ENCODE measurements around the gene MAP1S. TPM values are rescaled to one million over a fixed set of nuclear protein-coding genes. Genes with fewer than 3 reads are reported as not detected.

The MAP1S gene
- total RNA-seq, 1 donor from 2014 or later: 30.2 TPM

DNA sequence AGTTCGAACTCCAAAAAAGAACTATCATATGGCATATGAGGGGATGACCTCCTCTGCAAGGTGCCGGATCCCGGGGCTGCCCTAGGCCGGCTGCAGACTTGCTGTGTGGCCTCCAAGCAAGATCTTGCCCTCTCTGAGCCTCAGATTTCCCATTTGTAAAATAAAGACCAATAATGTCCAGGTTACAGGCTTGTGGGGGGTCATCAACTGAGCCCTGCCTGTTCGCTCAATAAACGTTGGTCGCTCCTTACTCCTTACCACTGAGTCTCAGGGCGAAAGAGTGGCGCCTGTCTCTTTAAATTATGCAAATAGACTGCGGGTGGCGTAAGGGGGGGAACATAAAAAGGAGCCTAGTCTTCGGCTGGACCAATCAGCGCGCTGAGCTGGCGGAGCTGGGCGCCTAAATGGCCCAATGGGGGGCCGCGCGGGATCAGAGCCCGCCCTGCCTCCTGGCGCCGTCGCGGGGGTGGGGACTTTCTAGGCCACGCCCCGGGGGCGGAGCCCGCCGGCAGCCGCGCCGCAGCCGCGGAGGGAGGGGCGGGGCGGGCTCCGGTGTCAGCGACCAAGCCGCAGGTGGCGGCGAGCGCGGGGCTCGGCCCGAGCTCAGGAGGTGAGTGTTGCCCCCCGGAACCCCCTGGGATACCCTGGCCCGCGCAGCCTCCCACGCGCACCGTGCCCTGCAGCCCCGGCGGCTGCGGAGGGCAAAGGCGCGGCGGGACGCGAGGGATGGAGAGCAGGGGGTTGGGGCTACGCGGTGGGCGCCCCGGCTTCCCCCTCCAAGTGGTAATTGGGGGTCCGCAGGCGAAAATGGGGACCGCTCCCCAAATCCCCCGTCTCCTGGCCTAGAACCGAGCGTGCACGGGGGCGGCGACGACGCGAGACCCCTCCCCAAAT is 28.2 kb downstream of the MAP1S start:
- intact Hi-C loops (cut with DNase I): no loop called here
- H3K27ac ChIP-seq: no peak overlapping the region

DNA sequence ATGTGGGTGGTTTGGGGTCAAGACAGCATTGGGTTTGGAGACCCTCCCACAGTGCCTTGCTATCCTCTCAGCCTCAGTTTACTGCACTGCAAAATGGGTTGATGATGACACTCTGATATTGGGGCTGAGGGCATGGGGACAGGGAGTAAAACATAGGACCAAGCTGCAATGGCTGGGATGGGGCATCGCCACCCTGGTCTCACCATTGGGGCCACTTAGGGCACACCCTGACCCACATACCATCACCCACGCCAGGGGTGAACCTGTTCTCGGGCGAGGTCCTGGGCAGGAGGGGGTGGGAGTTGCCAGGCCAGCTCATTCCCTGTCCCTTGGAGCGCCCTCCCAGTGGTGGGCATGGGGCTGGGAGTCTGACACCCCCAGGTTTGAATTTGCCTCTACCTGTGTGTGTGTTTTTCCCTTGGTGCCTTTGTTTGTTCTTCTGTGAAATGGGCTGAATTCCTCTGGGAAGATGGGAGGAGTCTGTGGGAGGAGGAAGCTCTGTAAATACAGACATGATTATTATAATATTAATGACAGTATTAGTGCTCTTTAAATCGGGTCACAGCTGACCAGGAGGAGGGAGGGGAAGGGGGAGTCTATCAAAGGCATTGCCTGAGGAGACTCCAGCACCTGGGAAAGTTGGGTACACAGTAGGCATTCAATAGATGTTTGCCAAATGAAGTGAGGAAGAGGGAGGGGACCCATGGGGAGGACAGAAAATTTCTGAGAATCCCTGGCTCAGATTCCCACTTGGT is 29.8 kb downstream of the MAP1S start:
- H3K27me3 ChIP-seq: no peaks in the 10 kb centered on the region
- no peaks in the 10 kb centered on the region for H3K36me3 ChIP-seq
- H3K9me3 ChIP-seq: no peaks in the 10 kb centered on the region
- peaks cover 4% of the 10 kb centered on the region for H3K4me1 ChIP-seq
- intact Hi-C loops (cut with DNase I): no loop called here
- no peak overlapping the region for H3K4me3 ChIP-seq
- no peak overlapping the region for H3K27ac ChIP-seq
- TF ChIP-seq POLR2AphosphoS5 (IDR thresholded peaks at IDR 0.05; ENCODE audit: insufficient read depth in 1 of 2, low read depth in 1 of 2) (no peak), POLR2A (IDR thresholded peaks at IDR 0.05) (no peak)
- TF ChIP-seq, protein P1, sequence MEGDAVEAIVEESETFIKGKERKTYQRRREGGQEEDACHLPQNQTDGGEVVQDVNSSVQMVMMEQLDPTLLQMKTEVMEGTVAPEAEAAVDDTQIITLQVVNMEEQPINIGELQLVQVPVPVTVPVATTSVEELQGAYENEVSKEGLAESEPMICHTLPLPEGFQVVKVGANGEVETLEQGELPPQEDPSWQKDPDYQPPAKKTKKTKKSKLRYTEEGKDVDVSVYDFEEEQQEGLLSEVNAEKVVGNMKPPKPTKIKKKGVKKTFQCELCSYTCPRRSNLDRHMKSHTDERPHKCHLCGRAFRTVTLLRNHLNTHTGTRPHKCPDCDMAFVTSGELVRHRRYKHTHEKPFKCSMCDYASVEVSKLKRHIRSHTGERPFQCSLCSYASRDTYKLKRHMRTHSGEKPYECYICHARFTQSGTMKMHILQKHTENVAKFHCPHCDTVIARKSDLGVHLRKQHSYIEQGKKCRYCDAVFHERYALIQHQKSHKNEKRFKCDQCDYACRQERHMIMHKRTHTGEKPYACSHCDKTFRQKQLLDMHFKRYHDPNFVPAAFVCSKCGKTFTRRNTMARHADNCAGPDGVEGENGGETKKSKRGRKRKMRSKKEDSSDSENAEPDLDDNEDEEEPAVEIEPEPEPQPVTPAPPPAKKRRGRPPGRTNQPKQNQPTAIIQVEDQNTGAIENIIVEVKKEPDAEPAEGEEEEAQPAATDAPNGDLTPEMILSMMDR (IDR thresholded peaks at IDR 0.05): no peak
- DNase-seq (ENCODE audit: extremely low spot score in 2 of 2): no peak

More for the DNA sequence above, 28.2 kb downstream of the MAP1S start:
- H3K27me3 ChIP-seq: no peaks in the 10 kb centered on the region
- DNase-seq (ENCODE audit: extremely low spot score in 2 of 2): no peak
- H3K9me3 ChIP-seq: no peaks in the 10 kb centered on the region
- TF ChIP-seq POLR2AphosphoS5 (IDR thresholded peaks at IDR 0.05; ENCODE audit: insufficient read depth in 1 of 2, low read depth in 1 of 2) (no peak), POLR2A (IDR thresholded peaks at IDR 0.05) (no peak)
- TF ChIP-seq, protein P1 (IDR thresholded peaks at IDR 0.05): no peak
- peak overlapping the region; percentile 37 to 43 for H3K4me3 ChIP-seq
- H3K36me3 ChIP-seq: no peaks in the 10 kb centered on the region
- peaks cover 4% of the 10 kb centered on the region for H3K4me1 ChIP-seq

DNA sequence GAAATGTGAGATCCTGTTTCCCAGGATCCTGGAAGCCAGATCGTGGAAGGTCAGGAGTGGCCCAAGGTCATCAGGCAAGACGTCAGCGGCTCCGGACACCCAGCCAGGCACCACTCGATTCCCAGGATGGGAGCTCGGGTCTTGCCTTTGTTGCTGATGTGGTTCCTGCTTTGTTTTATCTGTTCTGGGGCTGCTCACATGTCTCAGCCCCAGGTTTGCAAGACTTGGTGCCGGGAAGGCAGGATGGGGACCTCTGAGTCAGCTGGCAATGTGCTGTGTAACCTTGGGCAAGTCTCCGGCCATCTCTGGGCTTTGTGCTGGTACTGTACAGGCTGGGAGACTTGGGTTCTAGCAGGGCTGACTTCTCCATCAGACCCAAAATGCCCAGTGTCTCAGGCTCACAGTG is 30.6 kb downstream of the MAP1S start:
- Histone ChIP-seq H3K27ac (no peak overlapping the region), H3K27me3 (no peaks in the 10 kb centered on the region), H3K4me1 (peaks cover 4% of the 10 kb centered on the region), H3K4me3 (no peak overlapping the region), H3K9me3 (no peaks in the 10 kb centered on the region), H3K36me3 (no peaks in the 10 kb centered on the region)
- no peak for DNase-seq (ENCODE audit: extremely low spot score in 2 of 2)
- intact Hi-C loops (cut with DNase I): no loop called here
- no peak for TF ChIP-seq POLR2A (IDR thresholded peaks at IDR 0.05)
- TF ChIP-seq, protein P1 (IDR thresholded peaks at IDR 0.05): no peak
- TF ChIP-seq POLR2AphosphoS5 (IDR thresholded peaks at IDR 0.05; ENCODE audit: insufficient read depth in 1 of 2, low read depth in 1 of 2): no peak

DNA sequence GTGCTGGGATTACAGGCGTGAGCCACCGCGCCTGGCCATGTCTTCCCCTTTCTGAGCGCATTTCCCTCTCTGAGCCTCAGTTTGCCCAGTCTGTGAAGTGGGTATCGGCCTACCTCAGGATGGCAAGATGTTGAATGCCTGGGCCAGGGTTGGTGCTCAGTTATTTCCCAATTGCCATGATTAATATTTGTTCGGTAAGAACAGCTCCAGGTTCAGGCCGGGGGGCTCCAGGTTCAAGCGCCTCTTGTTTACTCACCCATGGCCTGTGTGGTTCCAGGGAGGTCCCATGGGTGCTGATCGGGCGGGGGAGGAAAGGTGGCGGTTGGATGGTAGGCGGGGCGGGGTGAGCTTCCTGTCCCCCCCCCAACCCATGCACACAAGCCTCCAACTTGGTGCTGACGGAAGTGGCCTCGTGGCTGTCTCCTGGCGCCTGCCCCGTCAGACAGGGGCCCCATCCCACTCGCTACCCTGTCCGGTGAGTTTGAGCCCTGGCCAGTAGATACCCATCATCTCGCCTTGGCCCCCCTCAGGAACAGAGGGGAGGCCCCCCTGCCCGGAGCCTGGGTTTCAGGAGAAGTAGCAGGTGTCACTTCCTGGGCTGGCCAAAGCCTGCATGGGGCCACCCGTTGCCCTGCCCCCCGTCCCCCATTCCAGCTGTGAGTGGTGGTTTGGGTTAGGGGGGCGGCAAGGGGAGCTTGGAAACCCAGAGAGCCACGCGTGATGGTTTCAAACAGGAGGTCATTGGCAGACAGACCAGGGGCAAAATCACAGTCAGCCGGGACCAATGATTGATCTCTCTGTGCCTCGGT is 32.0 kb downstream of the MAP1S start, which contains the start of gene FCHO1:
TSS of gene FCHO1 (plus strand) at position 375 of the 809 bp plus-strand sequence. CDS start 3,688 bp downstream, outside the sequence.
- H3K9me3 ChIP-seq: no peaks in the 10 kb centered on the region
- intact Hi-C loops (cut with DNase I): no loop called here
- peaks cover 4% of the 10 kb centered on the region for H3K4me1 ChIP-seq
- H3K27me3 ChIP-seq: no peaks in the 10 kb centered on the region
- TF ChIP-seq, protein P1 (IDR thresholded peaks at IDR 0.05): no peak
- TF ChIP-seq POLR2AphosphoS5 (IDR thresholded peaks at IDR 0.05; ENCODE audit: insufficient read depth in 1 of 2, low read depth in 1 of 2): peak in 1 of 2 donors; percentile 20
- no peak for DNase-seq (ENCODE audit: extremely low spot score in 2 of 2)
- peak within 1 kb of the TSS in 1 of 2 donors; percentile 20 for H3K4me3 ChIP-seq
- H3K27ac ChIP-seq: peak within 1 kb of the TSS; percentile 36
- H3K36me3 ChIP-seq: no peaks in the 10 kb centered on the region

All from vagina (tissue), 2 donors.